T-helper 9 cell (primary cell): ENCODE measurements around the gene HS6ST1.
"Not testable (repeated sequence)": the region's sequence is repeated elsewhere in the genome, so short reads cannot be mapped to it uniquely, and the experiment has no call there.

Experiments used
- DNase-seq: peaks from one replicate; pipeline ENCODE4 v3.0.0-alpha.2; 2020

The HS6ST1 gene

DNA sequence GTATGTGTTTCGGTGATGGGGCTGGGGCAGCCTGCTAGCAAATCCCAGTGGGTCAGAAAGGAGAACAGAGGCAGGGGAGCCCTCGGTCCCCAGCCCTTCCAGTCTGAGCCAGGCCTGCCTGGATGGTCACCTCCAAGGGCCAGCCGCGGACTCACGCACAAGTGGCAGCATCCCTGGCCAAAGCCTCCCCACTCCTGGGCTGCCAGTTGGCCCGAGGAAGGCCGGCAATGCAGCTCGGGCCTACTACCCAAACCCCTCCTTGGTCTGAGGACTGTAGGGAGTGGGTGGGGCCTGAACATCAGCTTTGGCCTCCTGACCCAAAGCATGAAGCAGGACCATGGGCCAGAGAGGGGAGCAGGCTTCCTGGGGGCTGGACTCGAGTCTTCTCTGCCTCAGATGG is 51.5 kb downstream of the HS6ST1 start:
- DNase-seq: not testable (repeated sequence)

DNA sequence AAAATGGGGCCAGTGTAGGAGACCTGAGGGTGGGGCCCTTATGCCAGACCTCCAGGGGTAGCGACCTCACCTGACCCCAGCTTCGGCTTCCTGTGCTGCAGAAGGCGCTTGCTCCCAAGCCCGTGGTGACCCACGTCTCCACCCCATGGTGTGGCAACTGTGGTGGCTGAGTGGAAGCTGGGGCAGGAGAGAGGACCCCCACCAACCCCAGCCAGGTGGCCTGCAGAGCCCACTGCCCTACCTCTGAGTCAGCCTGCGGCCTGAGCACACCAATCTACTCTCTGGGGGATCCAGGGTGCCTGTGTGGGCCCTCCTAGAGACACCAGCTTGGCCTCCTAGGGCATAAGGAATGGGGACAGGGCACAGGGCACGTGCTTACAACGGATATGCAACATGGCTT is 52.2 kb downstream of the HS6ST1 start:
- DNase-seq: not testable (repeated sequence)

DNA sequence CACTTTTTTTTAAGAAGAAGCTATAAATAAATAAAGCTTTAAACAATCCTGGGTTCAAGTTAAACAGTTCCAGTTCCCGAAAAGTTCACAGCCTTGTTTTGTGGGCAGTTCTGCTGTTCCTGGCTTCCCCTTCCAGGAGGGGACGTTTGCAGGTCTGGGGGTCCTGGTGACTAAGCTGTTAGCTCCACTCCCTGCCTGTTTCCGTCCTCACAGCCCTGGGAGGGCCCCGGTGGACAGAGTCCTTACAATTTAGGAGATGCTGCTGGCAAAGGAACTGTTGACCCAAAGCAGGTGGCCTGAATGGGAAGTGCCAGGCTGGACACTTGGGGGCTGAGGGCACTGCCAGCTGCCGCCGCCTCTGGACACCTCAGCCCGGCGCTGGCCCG is 53.1 kb downstream of the HS6ST1 start:
- not testable (repeated sequence) for DNase-seq

DNA sequence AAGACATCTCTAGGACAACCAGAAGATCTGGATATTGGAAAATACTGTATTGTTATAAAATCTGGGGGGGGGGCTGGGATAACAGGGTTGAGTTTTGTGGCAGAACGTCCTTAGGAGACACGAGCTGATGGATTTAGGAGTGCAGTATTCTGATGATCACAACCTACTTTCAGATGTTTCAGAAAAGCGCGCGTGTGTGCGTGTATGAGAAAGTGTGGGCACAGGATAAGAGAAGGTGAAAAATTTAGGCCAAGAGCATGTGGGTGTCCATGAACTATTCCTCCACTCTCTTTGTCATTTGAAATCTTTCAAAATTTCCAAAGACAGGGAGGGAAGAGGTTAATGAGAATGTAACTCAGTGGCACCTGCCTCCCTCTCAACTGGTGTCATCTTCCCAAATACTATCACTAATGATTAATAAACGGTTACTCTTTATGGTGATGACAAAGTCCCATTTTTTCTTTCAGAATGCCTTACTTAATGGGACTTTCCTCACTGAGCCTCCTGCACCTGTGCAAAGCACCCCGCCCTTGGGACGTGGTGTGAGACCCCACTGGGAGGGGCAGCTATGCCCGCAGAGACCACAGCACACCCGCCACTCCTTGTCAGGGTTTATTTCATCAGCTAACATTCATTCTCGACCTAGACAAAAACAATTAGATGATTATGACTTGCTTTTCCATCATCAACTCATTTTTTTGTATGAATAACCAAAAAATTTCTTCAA is 53.6 kb downstream of the HS6ST1 start:
- no peak for DNase-seq

DNA sequence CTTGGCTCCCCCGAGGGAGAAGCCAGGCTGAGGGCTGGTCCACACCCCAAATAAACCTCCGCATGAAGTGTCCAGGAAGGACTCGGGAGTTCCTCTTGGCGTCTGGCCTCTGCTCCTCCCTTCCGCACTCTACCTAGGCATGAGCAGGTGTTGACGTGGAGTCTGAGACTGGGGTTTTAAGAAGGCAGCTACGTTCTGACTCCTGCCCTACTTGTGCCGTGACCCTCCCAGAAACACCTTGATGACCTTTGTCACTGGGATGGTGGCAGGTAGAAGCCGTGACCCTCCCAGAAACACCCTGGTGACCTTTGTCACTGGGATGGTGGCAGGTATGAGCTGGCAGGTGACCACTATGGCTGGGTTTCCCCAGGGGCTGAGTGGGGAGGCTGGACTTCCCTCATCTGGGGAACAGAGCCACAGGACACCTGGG is 54.8 kb downstream of the HS6ST1 start:
- DNase-seq: no peak

DNA sequence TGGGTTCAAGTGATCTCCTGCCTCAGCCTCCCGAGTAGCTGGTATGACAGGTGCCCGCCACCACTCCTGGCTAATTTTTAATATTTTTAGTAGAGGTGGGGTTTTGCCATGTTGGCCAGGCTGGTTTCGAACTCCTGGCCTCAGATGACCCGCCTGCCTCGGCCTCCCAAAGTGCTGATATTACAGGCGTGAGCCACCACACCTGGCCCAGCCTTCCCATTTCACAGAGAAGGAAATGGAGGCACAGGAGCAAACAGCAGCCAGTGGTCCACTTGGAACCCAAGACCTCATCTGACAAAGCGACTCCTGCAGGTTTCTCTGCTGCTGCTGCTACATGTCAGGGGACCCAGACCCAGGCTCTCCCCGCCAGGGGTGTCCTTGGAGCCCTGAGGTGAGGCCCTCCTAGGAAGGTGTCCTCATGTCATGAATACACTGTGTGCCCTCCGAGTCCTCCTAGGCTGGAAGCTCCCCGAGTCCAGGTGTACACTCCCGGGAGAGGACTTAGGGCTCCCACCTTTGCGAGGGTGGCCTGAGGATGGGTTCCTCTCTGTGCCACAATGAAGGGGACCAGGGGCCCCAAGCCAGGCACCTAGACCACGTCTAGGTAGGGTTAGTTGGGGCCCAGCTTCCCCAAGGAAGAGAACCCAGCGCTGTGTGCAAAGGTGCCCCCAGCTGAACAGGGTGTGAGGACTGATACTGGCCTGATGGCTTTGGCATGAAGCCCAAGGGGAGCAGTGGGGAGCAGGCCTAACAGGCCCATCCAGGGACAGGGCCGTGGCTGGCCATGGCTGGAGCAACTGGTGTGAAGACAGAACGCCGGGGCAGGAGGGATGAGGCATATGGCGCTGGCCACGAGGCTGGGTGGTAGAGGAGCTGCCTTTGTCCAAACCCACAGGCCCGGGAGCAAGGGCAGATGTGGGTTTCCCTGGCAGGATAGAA is 56.1 kb downstream of the HS6ST1 start:
- DNase-seq: no peak

DNA sequence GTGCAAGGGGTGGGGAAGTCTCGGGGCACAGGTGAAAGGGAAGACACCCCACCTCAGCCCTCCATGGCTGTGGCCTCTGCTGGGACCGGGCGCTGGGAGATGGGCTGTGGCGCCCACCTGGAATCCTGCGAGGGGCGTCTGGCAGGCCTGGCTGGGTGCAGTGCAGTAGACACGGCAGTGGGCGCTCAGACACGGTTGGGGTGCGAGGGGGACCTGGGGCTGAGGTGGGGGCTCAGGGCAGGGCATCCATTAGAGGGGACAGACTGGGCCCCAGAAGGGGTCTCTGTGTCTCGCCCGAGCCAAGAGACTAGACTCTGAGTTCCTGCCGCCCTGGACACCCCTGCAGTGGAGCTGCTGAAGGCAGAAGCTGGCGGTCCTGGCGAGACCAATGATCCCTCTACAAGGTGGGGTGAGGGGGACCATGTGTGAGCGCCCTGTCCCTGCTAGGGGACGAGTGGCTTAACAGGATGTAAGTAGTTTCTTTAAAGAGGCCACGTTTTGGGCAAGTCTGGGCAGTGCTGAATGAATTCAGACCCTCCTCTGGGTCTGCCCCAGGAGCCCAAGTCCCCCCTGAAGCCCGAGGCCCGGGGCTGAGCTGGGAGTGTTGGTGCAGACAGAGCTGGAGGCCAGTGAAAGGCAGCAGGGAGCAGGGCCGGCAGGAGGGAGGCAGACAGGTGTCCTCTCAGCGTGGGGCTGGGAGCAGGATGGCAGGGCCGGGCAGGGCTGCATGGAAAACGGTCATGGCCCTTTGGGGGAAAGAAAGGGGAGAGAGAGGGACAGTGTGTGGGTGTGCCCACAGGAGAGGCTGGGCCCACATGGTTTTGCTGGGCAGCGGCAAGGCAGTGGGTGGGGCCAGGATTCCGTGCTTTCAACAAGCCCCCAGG is 57.2 kb downstream of the HS6ST1 start:
- DNase-seq: no peak

DNA sequence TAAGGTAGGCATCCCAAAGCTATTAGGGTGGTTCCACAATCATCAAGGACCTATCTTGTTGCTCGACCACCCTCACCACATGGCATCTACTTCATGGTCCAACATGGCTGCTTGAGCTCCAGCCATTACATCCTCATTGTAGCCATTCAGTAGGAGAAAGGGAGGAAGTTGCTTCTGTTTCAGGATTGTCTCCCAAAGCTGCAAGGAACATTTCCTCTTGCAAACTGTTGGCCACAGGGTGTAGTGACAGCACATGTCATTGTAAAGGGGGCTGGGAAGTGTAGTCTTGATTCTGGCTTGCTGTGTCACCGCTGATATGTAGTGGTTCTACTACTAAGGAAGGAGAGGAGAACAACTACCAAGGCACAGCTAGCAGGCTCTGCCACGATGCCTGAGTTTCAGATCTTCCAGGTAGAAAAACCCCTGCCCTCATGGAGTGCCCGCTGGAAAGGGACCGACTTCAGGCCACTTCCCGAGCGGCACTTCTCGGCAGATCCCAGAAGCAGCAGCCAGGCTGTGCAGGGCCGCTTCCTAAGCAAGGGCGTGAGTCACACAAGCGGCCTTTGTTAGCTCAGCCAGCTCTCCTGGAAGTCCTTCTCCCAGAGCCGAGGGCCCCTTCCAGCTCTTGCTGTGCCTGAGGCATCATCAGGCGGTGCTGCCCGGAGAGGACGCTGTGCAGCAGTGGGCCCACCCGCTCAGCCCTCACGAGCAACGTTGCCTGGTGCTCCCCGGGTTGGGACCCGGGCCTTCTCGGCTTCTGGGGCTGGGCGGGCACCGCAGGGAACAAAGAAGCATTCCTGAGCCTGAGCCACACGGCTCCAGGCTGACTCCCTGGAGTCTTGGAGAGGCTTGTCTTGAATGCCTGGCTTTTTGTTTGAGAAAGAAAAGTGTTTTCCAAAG is 58.2 kb downstream of the HS6ST1 start:
- DNase-seq: no peak

DNA sequence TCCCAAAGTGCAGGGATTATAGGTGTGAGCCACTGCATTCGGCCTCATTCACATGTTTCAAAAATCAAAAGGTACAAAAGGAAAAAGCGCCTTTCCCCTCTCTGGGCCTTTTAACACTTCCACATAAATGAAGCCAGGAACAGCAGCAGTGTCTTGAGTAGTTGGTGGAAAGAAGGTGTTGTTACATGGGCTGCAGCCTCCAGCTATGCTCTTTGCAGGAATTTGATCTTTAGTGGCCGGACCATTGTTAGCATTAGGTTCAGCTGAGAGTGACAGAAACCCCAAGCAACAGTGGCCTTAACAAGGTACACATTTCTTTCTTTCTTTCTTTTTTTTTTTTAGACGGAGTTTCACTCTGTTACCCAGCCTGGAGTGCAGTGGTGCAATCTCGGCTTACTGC is 59.1 kb downstream of the HS6ST1 start:
- DNase-seq: no peak

DNA sequence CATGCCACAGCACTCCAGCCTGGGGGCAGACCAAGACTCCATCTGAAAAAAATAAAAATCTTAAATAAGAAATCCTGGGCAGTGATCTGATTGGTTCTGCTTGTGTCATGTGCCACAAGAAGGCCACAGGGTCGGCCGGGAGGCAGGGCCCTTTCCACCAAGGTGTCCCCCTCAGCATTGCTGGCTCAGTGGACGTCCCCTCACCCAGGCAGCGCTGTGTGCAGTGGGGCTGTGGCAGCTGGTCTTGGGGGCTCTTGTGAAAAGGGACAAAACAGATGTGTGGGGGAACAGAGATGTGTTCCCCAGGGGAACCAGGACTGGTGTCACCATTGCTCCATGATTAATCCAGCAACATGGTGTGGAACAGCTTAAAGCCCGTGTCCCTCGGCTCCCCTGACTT is 60.5 kb downstream of the HS6ST1 start:
- DNase-seq: no peak

DNA sequence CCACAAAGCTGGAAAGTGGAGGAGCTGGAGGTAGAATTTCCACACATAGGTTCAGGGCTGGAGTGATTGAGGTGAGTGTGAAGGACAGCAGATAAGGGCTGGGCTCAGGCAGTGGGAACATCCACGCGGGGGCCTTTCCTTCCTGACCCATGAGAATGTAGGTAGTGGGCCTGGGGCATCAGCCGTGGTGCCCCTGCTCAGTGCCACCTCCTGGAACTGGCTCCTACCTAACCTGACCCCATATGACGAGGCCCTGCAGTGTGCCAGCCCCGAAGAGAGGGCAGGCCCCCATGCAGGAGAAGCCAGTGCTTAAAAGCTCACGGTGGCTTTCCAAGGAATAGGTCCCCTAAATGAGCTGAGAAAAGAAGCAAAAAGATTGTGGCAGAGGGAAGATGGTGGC is 66.2 kb downstream of the HS6ST1 start:
- DNase-seq: no peak

DNA sequence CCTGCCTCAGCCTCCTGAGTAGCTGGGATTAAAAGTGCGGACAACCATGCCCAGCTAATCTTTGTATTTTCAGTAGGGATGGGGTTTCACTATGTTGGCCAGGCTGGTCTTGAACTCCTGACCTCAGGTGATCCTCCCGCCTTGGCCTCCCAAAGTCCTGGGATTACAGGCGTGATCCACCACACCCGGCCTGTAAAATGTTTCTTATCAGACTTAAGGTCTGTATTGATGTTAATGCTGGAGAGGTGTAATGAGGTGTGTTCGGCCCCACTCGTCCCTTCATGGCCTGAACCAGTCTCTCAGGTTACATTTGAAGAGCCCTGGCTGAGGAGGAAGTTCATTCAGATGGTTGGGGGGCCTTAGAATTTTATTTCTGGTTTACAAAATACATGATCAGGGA is 66.6 kb downstream of the HS6ST1 start:
- DNase-seq: not testable (repeated sequence)

DNA sequence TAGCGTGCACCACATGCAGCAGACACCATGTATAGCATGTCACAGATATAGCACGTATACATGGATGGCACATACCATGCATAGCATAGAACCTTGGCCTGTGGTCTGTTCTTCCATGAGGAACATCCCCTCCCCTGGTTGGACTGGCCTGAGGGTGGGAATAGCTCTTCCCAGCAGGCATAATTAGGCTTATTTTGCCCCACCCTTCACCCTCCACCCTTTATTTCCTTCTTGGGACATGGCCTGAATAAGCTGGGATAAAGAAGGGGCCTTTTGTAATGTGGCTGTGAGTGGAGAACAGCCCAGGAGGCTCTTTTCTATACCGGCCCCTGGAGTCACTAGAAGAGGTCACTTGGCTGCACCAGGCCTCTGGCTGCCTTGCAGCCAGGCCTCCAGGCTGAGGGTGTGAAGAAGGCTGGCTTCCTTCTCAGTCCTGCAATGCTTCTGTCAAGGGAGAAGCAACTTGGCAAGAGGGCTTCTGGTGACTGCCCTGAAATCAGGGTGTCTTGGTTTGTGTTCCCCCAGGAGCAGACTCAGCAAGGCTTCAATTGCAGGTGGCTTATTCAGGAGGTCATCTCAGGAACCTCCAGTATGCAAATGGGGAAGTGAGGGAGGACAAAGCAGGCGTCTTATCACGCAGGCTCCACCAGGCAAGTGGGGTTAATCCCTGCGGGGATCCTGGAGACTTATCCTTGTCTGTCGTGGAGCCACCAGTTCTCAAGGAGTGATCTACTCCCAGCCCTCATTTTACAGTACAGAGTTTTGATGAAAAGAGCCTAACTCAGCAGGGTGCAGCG is 68.2 kb downstream of the HS6ST1 start:
- DNase-seq: no peak

DNA sequence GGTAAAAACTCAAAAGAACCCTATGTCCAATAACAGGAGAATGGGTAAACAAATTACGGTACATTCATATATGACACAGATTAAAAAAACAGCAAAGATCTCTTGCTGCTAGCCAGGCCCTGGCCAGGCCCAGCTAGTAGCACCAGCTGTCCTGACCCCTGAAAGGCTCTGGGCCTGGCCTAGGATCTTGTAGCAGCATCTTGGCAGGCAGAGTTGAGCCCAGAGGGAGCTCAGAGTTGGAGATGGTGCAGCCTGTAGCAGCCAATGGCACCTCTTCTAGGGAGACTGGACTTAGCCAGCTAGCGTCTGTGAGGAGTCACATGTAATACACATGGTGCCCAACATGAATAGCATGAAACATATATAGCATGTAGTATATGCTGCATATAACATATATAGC is 69.1 kb downstream of the HS6ST1 start:
- DNase-seq: no peak

DNA sequence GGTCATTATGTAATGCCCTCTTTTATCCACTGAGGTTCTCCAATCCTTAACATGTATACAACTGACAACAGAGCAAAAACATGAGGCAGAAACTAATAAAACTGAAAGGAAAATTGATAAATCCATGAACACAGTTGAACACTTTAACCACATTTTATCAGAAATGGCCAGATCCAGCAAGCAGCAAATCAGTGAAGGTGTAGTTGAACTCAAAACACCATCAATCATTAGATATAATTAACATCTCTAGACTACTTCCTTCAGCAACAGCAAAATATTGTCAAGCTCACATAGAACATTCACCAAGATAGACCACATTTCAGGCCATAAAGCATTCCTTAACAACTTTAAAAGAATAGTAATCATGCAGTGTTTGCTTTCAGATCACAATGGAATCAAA is 72.9 kb downstream of the HS6ST1 start:
- DNase-seq: no peak

DNA sequence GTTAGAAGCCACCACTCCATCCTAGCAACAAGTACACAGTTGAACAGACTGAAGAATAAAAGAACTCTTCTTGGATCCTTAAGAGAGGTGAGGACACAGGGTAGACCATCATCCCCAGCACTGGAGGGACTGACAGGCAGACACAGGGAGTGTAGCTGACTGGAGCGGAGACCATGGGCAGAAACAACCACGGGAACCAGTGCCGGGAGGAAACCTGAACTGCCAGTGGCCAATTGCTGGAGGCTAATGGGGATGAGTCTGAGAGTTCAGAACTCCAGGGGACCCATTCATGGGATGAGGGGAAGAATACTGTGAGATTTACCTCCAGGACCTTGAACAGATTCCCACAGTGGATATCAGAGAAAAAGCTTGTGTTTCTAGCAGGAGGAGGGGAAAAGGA is 76.8 kb downstream of the HS6ST1 start:
- no peak for DNase-seq

DNA sequence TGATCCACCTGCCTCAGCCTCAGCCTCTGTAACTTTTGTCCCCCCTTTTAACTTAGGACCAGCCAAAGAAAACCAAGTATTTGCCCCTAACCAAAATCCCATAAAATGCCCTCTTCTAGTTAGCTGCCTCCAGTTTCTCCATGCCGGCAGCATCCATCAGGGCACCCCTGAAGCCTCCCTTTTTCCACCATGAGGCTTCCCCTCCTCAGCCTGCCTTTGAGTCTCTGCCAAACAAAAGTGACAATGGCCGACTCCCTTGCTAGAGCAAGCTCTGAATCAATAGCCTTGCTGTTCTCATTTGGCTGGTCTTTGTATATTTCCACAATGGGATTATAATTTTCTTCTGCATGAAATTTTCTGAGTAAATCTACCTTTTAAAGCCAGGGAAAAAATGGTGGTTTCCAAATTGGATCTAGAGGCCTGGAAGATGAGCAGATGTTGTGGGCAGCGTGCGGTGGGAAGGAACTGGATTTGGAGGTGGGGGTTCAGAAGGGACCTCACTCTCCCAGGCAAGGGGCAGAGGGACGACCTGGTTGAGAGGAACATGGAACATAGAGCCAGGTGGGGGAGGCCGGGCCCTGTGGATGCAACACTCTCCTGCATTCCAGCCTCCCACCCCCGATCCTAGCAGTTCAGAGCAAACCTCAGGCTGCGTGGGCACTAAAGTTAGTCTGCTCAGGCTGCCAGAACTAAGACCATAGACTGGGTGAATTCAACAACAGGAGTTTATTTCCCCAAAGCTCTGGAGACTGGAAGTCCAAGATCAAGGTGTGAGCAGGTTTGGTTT is 80.6 kb downstream of the HS6ST1 start:
- no peak for DNase-seq

DNA sequence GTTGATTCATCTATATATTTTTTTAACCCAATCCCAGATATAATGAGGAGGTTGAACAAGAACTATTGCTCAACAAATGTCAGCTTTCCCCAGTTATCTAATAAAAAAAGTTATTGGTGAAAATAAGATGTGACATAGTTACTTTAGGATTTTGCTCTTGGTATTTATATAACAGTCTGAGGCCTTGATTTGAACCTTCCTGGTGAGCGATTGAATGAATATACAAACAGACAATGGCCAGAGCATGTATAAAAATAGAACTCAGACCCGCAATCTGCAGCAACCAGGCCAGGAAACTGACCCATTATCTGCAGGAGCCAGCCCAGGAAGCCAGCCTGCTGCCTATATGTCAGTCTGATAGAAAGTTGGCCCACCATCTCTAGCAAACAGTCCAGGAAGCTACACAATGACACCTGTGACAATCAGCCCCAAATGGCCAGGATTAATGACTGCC is 81.6 kb downstream of the HS6ST1 start:
- DNase-seq: no peak

DNA sequence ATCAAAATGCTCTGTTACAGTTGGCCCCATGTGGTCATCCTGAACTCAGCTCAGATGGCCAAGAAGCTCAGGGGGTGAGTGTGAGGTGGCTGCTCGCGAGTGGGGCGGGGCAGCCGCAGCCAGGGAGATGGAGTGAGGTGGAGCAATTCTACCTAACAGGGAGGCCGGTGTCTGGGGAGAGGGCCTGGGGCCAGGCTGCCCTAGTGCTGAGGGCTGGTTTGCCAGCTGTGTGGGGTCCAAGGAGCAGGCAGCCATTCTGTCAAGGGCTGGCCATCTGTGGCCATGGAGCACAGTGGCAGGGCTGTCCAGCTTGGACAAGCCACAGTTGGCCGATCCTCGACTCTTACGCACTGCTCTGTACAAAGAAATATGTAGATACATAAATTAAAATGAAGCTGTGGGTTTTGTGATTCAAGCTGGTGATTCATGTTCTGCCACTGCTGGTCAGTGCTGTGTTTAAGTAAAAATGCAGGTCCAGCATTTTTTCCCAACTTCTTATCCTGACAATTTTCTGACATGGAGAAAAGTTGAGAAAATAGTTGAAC is 82.1 kb downstream of the HS6ST1 start:
- DNase-seq: no peak

DNA sequence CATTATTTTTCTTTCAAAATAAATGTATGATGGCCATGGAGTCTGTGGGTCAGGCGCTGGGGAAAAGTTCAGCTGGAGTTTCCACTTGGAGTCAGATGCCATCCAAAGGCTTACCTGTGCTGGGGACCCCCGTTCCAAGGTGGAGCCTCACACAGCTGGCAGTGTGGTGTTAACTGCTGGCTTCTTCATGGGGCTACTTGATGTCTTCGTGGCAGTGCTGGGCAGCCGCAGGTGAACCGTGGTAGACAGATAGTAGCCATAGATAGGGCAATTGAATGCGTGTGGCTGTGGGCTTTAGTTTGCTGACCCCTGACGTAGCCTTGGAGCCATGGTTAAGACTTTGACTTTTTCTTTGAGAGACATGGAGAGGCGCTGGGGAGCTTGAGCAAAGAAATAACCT is 83.1 kb downstream of the HS6ST1 start:
- no peak for DNase-seq
